ENCODE data around the gene TEX38.
"Not testable (repeated sequence)": the region's sequence is repeated elsewhere in the genome, so short reads cannot be mapped to it uniquely, and the experiment has no call there.

DNA sequence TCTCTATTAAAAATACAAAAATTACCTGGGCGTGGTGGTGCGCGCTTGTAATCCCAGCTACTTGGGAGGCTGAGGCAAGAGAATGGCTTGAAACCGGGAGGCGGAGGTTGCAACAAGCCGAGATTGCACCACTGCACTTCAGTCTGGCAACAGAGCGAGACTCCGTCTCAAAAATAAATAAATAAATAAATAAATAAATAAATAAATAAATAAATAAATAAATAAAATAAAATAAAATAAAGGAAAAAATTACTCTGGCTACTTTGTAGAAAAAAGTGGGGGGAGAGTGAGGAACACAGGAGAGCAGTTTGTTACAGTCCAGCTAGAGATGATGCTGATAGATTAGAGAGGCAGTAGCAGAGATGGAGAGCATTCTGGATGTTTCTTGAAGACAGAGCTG is 48.7 kb downstream of the TEX38 start:
- TF ChIP-seq CTCF (IDR thresholded peaks at IDR 0.05; ENCODE audit: low read depth, low read length, poor library complexity, severe bottlenecking); EZH2phosphoT487 (IDR thresholded peaks at IDR 0.05; ENCODE audit: borderline replicate concordance, low read length): not testable (repeated sequence)
